NCI-H226 (cell line): ENCODE measurements around the gene CYB5RL.

ENCODE experiments used
- DNase-seq: peaks from one replicate; pipeline ENCODE4 v3.0.0-alpha.2; 2015

The CYB5RL gene

GRCh38 chr1:54157401-54157800 is 42.4 kb downstream of the CYB5RL start:
- no peak for DNase-seq

DNA sequence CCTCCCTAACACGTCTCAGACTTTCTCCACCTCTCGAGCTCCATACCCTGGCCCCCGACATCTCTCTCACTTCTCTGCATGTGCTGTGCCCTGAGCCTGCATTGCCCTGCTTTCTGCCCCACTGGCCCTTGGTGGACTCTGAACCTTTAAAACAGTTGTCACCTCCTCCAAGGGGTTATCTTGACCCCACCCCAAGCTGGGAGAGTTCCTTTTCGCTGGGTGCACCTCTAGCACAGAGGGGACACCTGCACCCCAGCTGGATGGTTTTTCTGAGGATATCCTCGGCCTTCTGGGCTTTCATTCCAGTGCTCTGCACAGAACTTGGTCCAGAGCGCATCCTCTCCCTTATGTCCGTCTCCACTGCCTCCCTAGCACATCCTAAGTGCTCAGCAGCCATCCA is 42.8 kb downstream of the CYB5RL start:
- DNase-seq: no peak

- DNase-seq: no peak
Observed at GRCh38 chr1:54156201-54156600, 43.6 kb downstream of the CYB5RL start.

DNA sequence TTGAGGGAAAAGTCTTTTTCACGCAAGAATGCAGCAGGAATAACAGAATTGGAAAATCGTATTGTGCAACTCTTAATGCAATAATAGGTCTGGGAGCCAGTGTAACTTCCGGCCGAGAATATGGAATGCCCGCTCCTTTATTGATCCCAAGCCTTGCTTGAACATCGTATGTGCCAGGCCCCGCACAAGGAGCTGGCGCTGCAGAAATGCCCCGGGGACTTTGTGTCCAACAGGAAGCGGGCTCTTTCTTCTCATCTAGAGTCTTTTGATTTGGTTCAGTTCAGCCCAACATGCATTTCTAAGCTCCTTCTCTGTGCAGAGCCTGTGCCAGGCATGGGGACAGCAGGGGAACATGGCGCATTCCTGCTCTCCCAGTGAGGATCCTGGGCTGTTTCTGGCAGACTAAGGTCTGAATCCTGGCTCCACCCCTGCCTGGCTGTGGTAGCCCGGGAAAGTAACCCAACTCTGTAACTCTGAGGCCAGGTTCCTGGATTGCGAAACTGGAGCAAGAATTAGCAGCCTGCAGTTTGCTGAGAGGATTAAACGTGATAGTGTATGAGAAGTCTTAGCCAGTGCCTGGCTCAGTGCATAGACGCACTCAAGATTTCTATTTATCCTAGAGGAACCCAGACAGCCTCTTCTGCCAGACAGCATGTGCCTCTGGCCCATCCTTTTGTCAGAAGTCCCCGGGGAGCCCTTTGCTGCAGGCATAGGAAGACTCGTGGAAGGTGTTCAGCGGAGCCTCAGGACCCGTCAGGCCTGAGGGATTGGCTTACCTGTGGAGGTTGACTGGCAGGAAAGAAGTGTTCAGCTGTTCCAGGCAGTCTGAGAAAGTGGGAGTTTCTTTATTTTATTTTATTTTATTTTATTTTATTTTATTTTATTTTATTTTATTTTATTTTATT is 46.0 kb downstream of the CYB5RL start:
- DNase-seq: peak; percentile 67

DNA sequence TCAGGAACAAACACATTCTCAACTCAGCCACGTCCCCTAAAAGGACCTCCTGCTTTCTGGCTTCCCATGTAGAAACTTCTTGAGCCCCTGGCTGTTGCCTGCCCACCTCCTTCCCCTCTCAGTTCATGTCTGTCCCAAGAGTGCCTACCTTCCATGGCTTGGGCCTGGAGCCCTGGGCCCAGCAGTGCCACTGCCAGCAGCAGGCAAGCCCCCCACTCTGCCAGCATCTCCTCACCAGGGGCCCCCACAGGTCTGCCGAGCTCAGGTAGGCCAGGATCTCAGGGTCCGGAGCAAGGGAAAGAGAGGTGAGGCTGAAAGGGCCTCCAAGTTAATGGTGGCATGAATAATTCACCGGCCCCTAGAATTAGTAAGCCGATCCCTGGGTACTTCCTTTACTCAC is 47.1 kb downstream of the CYB5RL start, which contains the start of gene CDCP2:
CDCP2 (minus strand) TSS at position 305 of the 400 bp plus-strand sequence; CDS start at position 227, 78 bp downstream.
- DNase-seq: no peak

- no peak for DNase-seq
Observed at GRCh38 chr1:54151013-54151412, 48.8 kb downstream of the CYB5RL start.
